ENCODE results near the gene PPME1. TPM values are rescaled to one million over a fixed set of nuclear protein-coding genes. Genes with fewer than 3 reads are reported as not detected.
A peak's percentile ranks its signal among the peaks of the same experiment; 100 is the strongest.

PPME1 gene
- total RNA-seq, 1 donor from 2014 or later = 12.6 TPM

DNA sequence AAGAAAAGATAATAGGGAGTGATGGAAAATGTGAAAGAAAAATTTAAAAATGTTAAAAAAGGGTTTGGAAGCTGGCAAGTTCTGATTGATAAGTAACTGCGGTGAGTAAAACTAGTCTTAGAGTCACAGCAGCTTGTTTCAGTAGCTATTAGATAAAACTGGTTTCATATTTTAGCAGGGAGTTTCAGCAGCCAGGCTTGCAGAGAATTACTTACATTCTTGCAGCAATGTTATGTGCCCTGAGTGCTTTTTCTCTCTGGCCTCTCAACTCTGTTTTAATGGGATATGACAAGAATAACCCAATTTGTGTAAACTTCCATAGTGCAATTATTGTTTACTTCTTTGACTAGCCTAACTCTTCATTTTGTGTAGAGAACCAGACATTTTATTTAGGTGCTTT lies 33.6 kb downstream of the PPME1 start:
- peaks cover 9% of the 10 kb centered on the region for H3K36me3 ChIP-seq (ENCODE audit: control insufficient read depth, insufficient read depth, low read length)
- no peaks in the 10 kb centered on the region for H3K27me3 ChIP-seq (ENCODE audit: control insufficient read depth, insufficient read depth, low read length)
- H3K4me3 ChIP-seq (ENCODE audit: low read depth, low read length) = no peak overlapping the region
- DNase-seq (ENCODE audit: low read depth) (no peak), FAIRE-seq (no peak)
- no peak for TF ChIP-seq CTCF (IDR thresholded peaks at IDR 0.05; ENCODE audit: insufficient read depth, low read length, severe bottlenecking)

DNA sequence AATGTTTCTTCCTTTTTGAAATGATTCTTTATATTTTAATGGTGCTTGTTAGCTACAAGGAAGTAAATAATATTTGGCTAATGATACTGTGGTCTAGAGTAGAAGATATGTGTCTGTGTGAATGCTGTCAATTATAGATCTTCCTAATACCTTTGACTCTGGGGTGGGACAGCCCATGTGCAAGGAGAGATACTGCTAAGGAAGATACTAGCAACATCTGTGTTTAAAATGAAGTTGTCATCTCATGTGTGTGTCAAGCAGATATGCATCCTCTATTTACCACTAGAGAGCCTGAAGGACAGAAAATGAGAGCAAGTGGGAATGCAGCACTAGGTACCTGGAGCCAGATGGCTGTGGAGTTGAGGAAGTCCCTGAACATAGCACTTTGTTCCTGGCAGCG lies 34.1 kb downstream of the PPME1 start:
- TF ChIP-seq CTCF (IDR thresholded peaks at IDR 0.05; ENCODE audit: insufficient read depth, low read length, severe bottlenecking) = no peak
- no peaks in the 10 kb centered on the region for H3K27me3 ChIP-seq (ENCODE audit: control insufficient read depth, insufficient read depth, low read length)
- H3K4me3 ChIP-seq (ENCODE audit: low read depth, low read length) = no peak overlapping the region
- H3K36me3 ChIP-seq (ENCODE audit: control insufficient read depth, insufficient read depth, low read length) = peaks cover 9% of the 10 kb centered on the region
- DNase-seq (ENCODE audit: low read depth) (no peak), FAIRE-seq (no peak)

- no peak for FAIRE-seq
- H3K36me3 ChIP-seq (ENCODE audit: control insufficient read depth, insufficient read depth, low read length) = peaks cover 9% of the 10 kb centered on the region
Observed at GRCh38 chr11:74206746-74207145, 35.7 kb downstream of the PPME1 start.

DNA sequence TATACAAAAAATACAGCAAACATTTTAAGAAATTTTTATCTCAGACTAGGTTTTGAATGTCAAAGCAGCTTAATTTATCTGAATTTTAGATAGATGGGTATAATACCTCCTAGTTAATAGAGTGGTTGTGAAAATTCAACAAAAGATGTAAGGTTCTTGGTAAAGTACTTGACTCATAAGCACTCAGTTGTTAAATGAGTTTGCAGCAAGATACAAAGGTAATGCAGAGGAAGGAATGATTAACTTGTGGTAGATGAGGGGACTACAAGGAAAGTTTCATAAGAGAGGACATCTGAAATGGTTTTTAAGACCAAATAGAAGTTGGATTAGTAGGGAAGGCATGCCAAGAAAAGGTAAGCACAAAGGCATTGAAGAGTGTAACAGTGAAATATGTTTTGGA lies 37.4 kb downstream of the PPME1 start:
- Histone ChIP-seq H3K36me3 (ENCODE audit: control insufficient read depth, insufficient read depth, low read length) (peaks cover 11% of the 10 kb centered on the region), H3K27me3 (ENCODE audit: control insufficient read depth, insufficient read depth, low read length) (no peaks in the 10 kb centered on the region), H3K4me3 (ENCODE audit: low read depth, low read length) (no peak overlapping the region)
- FAIRE-seq = no peak
- DNase-seq (ENCODE audit: low read depth) = no peak
- no peak for TF ChIP-seq CTCF (IDR thresholded peaks at IDR 0.05; ENCODE audit: insufficient read depth, low read length, severe bottlenecking)

More at GRCh38 chr11:74206746-74207145, 35.7 kb downstream of the PPME1 start:
- H3K4me3 ChIP-seq (ENCODE audit: low read depth, low read length) = no peak overlapping the region
- DNase-seq (ENCODE audit: low read depth) = no peak
- no peak for TF ChIP-seq CTCF (IDR thresholded peaks at IDR 0.05; ENCODE audit: insufficient read depth, low read length, severe bottlenecking)
- H3K27me3 ChIP-seq (ENCODE audit: control insufficient read depth, insufficient read depth, low read length) = no peaks in the 10 kb centered on the region

GRCh38 chr11:74212533-74212932 lies 41.4 kb downstream of the PPME1 start:
- peak; percentile 28 for FAIRE-seq
- no peaks in the 10 kb centered on the region for H3K27me3 ChIP-seq (ENCODE audit: control insufficient read depth, insufficient read depth, low read length)
- TF ChIP-seq CTCF (IDR thresholded peaks at IDR 0.05; ENCODE audit: insufficient read depth, low read length, severe bottlenecking) = no peak
- DNase-seq (ENCODE audit: low read depth) = no peak
- peaks cover 8% of the 10 kb centered on the region for H3K36me3 ChIP-seq (ENCODE audit: control insufficient read depth, insufficient read depth, low read length)
- no peak overlapping the region for H3K4me3 ChIP-seq (ENCODE audit: low read depth, low read length)

DNA sequence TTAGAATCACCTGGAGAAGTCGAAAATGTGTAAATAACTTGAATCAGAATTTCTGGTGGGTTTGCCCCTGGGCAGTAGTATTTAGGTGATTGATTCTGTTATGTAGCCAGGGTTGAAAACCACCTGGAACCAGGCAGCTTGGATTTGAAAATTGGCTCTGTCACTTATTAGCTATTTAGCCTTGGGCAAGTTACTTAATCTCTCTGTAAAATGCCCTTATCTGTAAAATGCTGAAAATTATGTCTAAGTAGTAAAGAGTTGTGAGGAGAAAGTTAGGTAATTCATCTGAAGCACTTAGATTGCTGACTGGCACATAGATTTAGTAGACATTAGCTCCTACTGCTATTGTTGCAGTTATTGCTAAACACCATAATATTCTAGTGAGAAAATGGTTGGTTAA lies 49.3 kb downstream of the PPME1 start:
- DNase-seq (ENCODE audit: low read depth) = peak; percentile 20
- Histone ChIP-seq H3K27me3 (ENCODE audit: control insufficient read depth, insufficient read depth, low read length) (no peaks in the 10 kb centered on the region), H3K4me3 (ENCODE audit: low read depth, low read length) (no peak overlapping the region), H3K36me3 (ENCODE audit: control insufficient read depth, insufficient read depth, low read length) (no peaks in the 10 kb centered on the region)
- no peak for TF ChIP-seq CTCF (IDR thresholded peaks at IDR 0.05; ENCODE audit: insufficient read depth, low read length, severe bottlenecking)
- FAIRE-seq = no peak

Measured in bronchial epithelial cell (primary cell).